ENCODE data around the gene AHI1. TPM values are rescaled to one million over a fixed set of nuclear protein-coding genes. Genes with fewer than 3 reads are reported as not detected.

Gene AHI1
- total and polyA plus RNA-seq, 2 of the 13 experiments (the other 11 are each of a cell fraction or from before 2014, with no cell fraction given) = 7.2 to 18.6 TPM

- TF ChIP-seq ZNF512 (CRISPR knock-in tag; IDR thresholded peaks at IDR 0.05) (no peak), TERF1 (CRISPR knock-in tag; IDR thresholded peaks at IDR 0.05) (no peak), LBX2 (CRISPR knock-in tag; IDR thresholded peaks at IDR 0.05; ENCODE audit: borderline replicate concordance) (no peak), NR2F6 (IDR thresholded peaks at IDR 0.05) (peak; percentile 56; the same call in 1 of the 2 replicates), NR2F6 (CRISPR knock-in tag; IDR thresholded peaks at IDR 0.05) (peak; percentile 52), ZMAT5 (CRISPR knock-in tag; IDR thresholded peaks at IDR 0.05; ENCODE audit: borderline replicate concordance, low read depth) (no peak), MATR3 (CRISPR knock-in tag; IDR thresholded peaks at IDR 0.05) (no peak), TOPORS (CRISPR knock-in tag; IDR thresholded peaks at IDR 0.05) (no peak), SOX5 (CRISPR knock-in tag; IDR thresholded peaks at IDR 0.05; ENCODE audit: borderline replicate concordance) (peak; percentile 84; the same call in 1 of the 2 replicates), EEA1 (CRISPR knock-in tag; IDR thresholded peaks at IDR 0.05; ENCODE audit: borderline replicate concordance) (no peak), ZNF646 (CRISPR knock-in tag; IDR thresholded peaks at IDR 0.05) (no peak), CHD4 (IDR thresholded peaks at IDR 0.05; ENCODE audit: borderline replicate concordance, low read length) (no peak), NR1H2 (CRISPR knock-in tag; IDR thresholded peaks at IDR 0.05; ENCODE audit: borderline replicate concordance, low read depth) (no peak), MYNN (CRISPR knock-in tag; IDR thresholded peaks at IDR 0.05; ENCODE audit: low read depth) (no peak), ZBTB34 (CRISPR knock-in tag; IDR thresholded peaks at IDR 0.05) (no peak), POLR2AphosphoS5 (IDR thresholded peaks at IDR 0.05; ENCODE audit: low read depth, low read length) (no peak), SP140L (CRISPR knock-in tag; IDR thresholded peaks at IDR 0.05; ENCODE audit: borderline replicate concordance) (no peak), ZFY (CRISPR knock-in tag; IDR thresholded peaks at IDR 0.05) (no peak), TBX3 (IDR thresholded peaks at IDR 0.05; ENCODE audit: borderline replicate concordance) (peak; percentile 61; the same call in 1 of the 2 replicates), ZFP37 (CRISPR knock-in tag; IDR thresholded peaks at IDR 0.05; ENCODE audit: borderline replicate concordance) (no peak)
These were observed 70.7 kb downstream of the AHI1 start (continued) for GRCh38 chr6:135426833-135427232.
